ENCODE data around the gene PGAM5. TPM values are rescaled to one million over a fixed set of nuclear protein-coding genes. Genes with fewer than 3 reads are reported as not detected.
"Not testable (repeated sequence)": the region's sequence is repeated elsewhere in the genome, so short reads cannot be mapped to it uniquely, and the experiment has no call there.

Gene PGAM5
- total RNA-seq, 1 donor from 2014 or later: 25.4 TPM

GRCh38 chr12:132747395-132747794, 36.8 kb downstream of the PGAM5 start:
- H3K9me3 ChIP-seq: no peaks in the 10 kb centered on the region
- H3K36me3 ChIP-seq: peaks cover 99% of the 10 kb centered on the region
- H3K27me3 ChIP-seq: no peaks in the 10 kb centered on the region
- no peak overlapping the region for H3K27ac ChIP-seq
- no peaks in the 10 kb centered on the region for H3K4me1 ChIP-seq
- TF ChIP-seq CTCF (IDR thresholded peaks at IDR 0.05): no peak
- no peak overlapping the region for H3K4me3 ChIP-seq
- no peak for ATAC-seq
- DNase-seq: no peak
- intact Hi-C loops (cut with DNase I): no loop called here

- DNase-seq (no peak), ATAC-seq (no peak)
- no peak for TF ChIP-seq CTCF (IDR thresholded peaks at IDR 0.05)
- intact Hi-C loops (cut with DNase I): no loop called here
- Histone ChIP-seq H3K27me3 (no peaks in the 10 kb centered on the region), H3K36me3 (peaks cover 99% of the 10 kb centered on the region), H3K9me3 (no peaks in the 10 kb centered on the region), H3K27ac (no peak overlapping the region), H3K4me1 (no peaks in the 10 kb centered on the region), H3K4me3 (no peak overlapping the region)
Measured at GRCh38 chr12:132747896-132748295, 37.3 kb downstream of the PGAM5 start.

DNA sequence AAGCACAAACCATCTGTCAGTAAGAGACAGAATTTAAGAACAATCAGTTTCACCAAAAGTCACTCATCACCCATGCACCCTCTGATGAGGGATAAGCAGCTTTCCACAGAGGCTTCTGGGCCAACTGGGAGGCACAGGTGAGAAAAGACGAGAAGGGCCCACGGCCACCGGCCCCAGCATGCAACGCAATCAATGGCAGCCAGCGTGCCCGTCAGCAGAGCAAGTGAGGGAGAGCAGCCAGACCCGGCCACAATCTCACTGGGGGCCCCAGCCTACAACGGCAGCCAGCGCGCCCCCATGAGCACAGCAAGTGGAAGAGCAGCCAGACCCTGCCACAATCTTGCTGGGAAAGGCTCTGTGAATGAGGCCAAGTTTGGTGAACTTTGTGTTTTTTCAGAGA, 37.7 kb downstream of the PGAM5 start:
- ATAC-seq: no peak

GRCh38 chr12:132753670-132754069, 43.0 kb downstream of the PGAM5 start:
- peaks cover 64% of the 10 kb centered on the region for H3K36me3 ChIP-seq
- H3K4me1 ChIP-seq; H3K27ac ChIP-seq; H3K9me3 ChIP-seq; H3K27me3 ChIP-seq; DNase-seq; ATAC-seq; H3K4me3 ChIP-seq; intact Hi-C loops (cut with DNase I): not testable (repeated sequence)

More for the DNA sequence above, 37.7 kb downstream of the PGAM5 start:
- intact Hi-C loops (cut with DNase I): no loop called here
- Histone ChIP-seq H3K4me3 (no peak overlapping the region), H3K27me3 (no peaks in the 10 kb centered on the region), H3K36me3 (peaks cover 99% of the 10 kb centered on the region), H3K9me3 (no peaks in the 10 kb centered on the region), H3K27ac (no peak overlapping the region), H3K4me1 (no peaks in the 10 kb centered on the region)
- DNase-seq: no peak
- TF ChIP-seq CTCF (IDR thresholded peaks at IDR 0.05): no peak

- Histone ChIP-seq H3K4me3 (no peak overlapping the region), H3K9me3 (no peaks in the 10 kb centered on the region), H3K27me3 (no peaks in the 10 kb centered on the region), H3K27ac (no peak overlapping the region), H3K36me3 (peaks cover 57% of the 10 kb centered on the region), H3K4me1 (peaks cover 4% of the 10 kb centered on the region)
- intact Hi-C loops (cut with DNase I): no loop called here
- TF ChIP-seq CTCF (IDR thresholded peaks at IDR 0.05): no peak
- DNase-seq (no peak), ATAC-seq (peak; percentile 26)
Measured at GRCh38 chr12:132754160-132754932, 43.7 kb downstream of the PGAM5 start.

DNA sequence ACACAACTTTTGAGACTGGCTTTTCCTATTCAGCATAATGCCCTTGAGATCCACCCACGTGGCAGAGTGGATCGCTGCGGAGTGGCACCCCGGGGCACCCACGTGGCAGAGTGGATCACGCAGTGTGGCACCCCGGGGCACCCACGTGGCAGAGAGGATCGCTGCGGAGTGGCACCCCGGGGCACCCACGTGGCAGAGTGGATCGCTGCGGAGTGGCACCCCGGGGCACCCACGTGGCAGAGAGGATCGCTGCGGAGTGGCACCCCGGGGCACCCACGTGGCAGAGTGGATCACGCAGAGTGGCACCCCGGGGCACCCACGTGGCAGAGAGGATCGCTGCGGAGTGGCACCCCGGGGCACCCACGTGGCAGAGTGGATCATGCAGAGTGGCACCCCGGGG, 48.2 kb downstream of the PGAM5 start:
- DNase-seq; intact Hi-C loops (cut with DNase I); H3K9me3 ChIP-seq; H3K4me3 ChIP-seq; ATAC-seq; H3K27ac ChIP-seq; H3K27me3 ChIP-seq: not testable (repeated sequence)
- Histone ChIP-seq H3K4me1 (peaks cover 25% of the 10 kb centered on the region), H3K36me3 (peaks cover 12% of the 10 kb centered on the region)
